ENCODE results near the gene RASSF4. TPM values are rescaled to one million over a fixed set of nuclear protein-coding genes. Genes with fewer than 3 reads are reported as not detected.

RASSF4 gene
- total and polyA plus RNA-seq, 2 donors (not counting 3 experiments of a cell fraction or from before 2014, with no cell fraction given) = 7.6 to 8.2 TPM

- H3K36me3 ChIP-seq (ENCODE audit: control insufficient read depth in 2 of 2, extremely low read depth in 1 of 2, insufficient read depth in 2 of 2, low read length in 2 of 2) = no peaks in the 10 kb centered on the region
- DNase-seq (ENCODE audit: low read depth, low spot score) (no peak), FAIRE-seq (no peak)
- no peaks in the 10 kb centered on the region for H3K4me1 ChIP-seq (ENCODE audit: control insufficient read depth, extremely low read depth, insufficient read depth, low read length)
- H2AFZ ChIP-seq (ENCODE audit: low read depth, low read length) = no peak overlapping the region
- no peaks in the 10 kb centered on the region for H3K9me3 ChIP-seq (replicated peaks; ENCODE audit: control insufficient read depth, insufficient read depth, low read length)
- H3K4me3 ChIP-seq (replicated peaks in 1 of 3; ENCODE audit: insufficient read depth in 1 of 3, low read depth in 1 of 3, low read length in 3 of 3) = no peak overlapping the region
- intact Hi-C loops (cut with micrococcal nuclease) = loop anchor here (1.0 to 2.0 kb wide), 4 partner anchors 43 to 303 kb away; no protein-coding TSS in a partner anchor
- H3K9me1 ChIP-seq (replicated peaks; ENCODE audit: control insufficient read depth, extremely low read depth, insufficient read depth, low read length) = no peaks in the 10 kb centered on the region
- ChIA-PET CTCF (interaction anchor here (0.6 to 4.8 kb wide), 18 partner anchors 10 to 425 kb away, joined by 3 to 62 read pairs (median 7); partner anchors contain the start of genes DEPP1, RASSF4 and ZNF22), POLR2A (interaction anchor here (1.6 kb wide), 1 partner anchor 47 kb away, joined by 5 read pairs; the partner anchor contains the start of gene DEPP1)
- no peak overlapping the region for H3K27ac ChIP-seq (ENCODE audit: insufficient read depth, low read depth, low read length)
- no peak overlapping the region for H3K4me2 ChIP-seq (ENCODE audit: insufficient read depth, low read length)
- no TSS peak for BruUV-seq (replicated peaks)
- H3K27me3 ChIP-seq (ENCODE audit: control insufficient read depth in 2 of 2, insufficient read depth in 2 of 2, low read length in 2 of 2) = no peaks in the 10 kb centered on the region
- no peaks in the 10 kb centered on the region for H3K79me2 ChIP-seq (ENCODE audit: control insufficient read depth, insufficient read depth, low read length)
- dilution Hi-C loops (cut with MboI; ENCODE audit: extremely low pct_ligation_motif_present, low sequenced_read_pairs) = no loop called here
- TF ChIP-seq POLR2A (IDR thresholded peaks at IDR 0.05; ENCODE audit: low read depth, low read length) = no peak
- TF ChIP-seq FOS (IDR thresholded peaks at IDR 0.05; ENCODE audit: borderline replicate concordance, insufficient read depth, low read length) = no peak
- no peak for TF ChIP-seq POLR2AphosphoS5 (IDR thresholded peaks at IDR 0.05; ENCODE audit: insufficient read depth, low read depth, low read length)
- TF ChIP-seq GATA2 (IDR thresholded peaks at IDR 0.05; ENCODE audit: insufficient read depth, insufficient read length, low read depth, low read length) = no peak
- no peak for TF ChIP-seq CTCF (IDR thresholded peaks at IDR 0.05; ENCODE audit: extremely low read depth in 1 of 2, insufficient read depth in 1 of 2, low read depth in 1 of 2, low read length in 2 of 2)
- TF ChIP-seq JUN (IDR thresholded peaks at IDR 0.05; ENCODE audit: borderline replicate concordance, insufficient read depth, insufficient read length, low read depth) = no peak
- TF ChIP-seq MYC (IDR thresholded peaks at IDR 0.05; ENCODE audit: low read depth, low read length) = no peak
- TF ChIP-seq MAX (IDR thresholded peaks at IDR 0.05; ENCODE audit: insufficient read depth, insufficient read length) = no peak
- TF ChIP-seq EZH2 (IDR thresholded peaks at IDR 0.05; ENCODE audit: borderline replicate concordance, low read depth, low read length, severe bottlenecking) = no peak
- no peak overlapping the region for H3K9ac ChIP-seq (replicated peaks; ENCODE audit: extremely low read depth, insufficient read depth, low read length)
- no peaks in the 10 kb centered on the region for H4K20me1 ChIP-seq (replicated peaks; ENCODE audit: control insufficient read depth, extremely low read depth, insufficient read depth, low read length)
Measured at GRCh38 chr10:44931621-44932516, 27.7 kb upstream of the RASSF4 start.
